GM21528 (cell line): ENCODE measurements around the gene B3GNT2.
"Not testable (repeated sequence)": the region's sequence is repeated elsewhere in the genome, so short reads cannot be mapped to it uniquely, and the experiment has no call there.

ENCODE experiments used
- ATAC-seq: cut with Tn5 transposase; IDR thresholded peaks from one replicate; pipeline ENCODE4 v1.9.1; 2021; ENCODE audit warnings: mild to moderate bottlenecking, moderate library complexity; ENCODE audit not compliant: unreplicated experiment, low FRiP score

The B3GNT2 gene

DNA sequence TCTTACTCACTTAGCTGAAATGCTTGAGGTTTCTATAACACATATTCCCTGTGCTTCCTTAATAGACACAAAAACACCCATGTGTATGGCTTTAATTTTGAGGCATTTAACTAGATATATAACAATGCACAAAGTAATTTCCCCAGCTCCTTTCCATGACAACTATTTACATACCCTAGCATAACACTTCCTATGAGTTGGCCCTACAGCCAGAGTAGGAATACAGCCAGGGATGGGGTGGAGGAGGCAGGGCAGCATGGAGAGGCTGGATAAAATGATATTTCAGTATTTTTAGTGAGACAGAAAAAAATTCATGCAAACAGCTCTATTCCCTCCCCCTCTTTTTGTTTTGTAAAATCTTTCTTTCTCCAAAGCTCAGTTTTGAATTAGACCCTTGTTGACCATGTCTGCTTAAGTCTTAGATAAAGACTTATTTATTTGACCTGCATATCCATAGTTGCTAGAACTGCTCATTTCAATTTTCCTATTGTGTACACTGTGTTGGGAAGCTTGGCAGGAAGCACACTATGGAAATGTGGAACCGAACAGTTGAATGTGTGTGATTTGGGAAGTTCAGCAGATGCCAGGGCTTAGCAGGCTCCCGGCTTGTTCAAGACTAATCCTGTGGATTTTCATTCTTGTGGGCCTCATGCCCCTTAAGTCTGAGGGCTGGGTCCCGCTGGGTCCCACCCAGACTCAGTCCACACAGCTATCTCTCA, 11.2 kb upstream of the B3GNT2 start:
- ATAC-seq, result no peak

DNA sequence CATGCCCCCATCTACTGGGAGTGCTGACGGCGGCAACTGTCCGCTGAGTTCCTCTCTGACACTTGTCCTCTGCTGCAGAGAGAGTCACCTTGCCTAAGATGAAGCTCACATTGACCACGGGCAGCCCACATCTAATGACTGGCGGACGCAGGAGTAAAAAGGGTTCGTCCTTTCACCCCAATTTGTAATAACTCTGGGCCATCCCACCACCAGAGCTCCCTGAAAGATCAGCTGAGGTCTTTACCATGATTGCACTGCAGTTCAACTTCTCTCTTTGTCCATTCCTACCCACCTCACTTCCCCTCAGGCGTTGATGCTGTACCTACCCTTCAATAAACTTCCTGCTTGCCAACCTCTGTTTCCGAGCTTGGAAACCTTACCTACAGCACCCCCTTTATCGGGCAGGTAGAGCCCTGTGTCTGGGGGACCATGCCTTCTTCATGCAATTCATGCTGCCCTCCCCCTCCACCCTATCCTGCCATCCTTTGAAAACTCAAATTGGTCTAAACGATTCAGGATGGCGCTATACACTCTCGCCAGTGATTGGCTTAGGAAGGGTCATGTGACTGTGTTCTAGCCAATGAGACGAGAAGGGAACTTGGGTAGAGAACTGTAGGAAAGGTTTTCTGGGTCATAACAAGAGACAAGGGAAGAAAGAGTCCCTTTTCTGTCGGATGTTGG, 10.3 kb upstream of the B3GNT2 start:
- ATAC-seq, result no peak

DNA sequence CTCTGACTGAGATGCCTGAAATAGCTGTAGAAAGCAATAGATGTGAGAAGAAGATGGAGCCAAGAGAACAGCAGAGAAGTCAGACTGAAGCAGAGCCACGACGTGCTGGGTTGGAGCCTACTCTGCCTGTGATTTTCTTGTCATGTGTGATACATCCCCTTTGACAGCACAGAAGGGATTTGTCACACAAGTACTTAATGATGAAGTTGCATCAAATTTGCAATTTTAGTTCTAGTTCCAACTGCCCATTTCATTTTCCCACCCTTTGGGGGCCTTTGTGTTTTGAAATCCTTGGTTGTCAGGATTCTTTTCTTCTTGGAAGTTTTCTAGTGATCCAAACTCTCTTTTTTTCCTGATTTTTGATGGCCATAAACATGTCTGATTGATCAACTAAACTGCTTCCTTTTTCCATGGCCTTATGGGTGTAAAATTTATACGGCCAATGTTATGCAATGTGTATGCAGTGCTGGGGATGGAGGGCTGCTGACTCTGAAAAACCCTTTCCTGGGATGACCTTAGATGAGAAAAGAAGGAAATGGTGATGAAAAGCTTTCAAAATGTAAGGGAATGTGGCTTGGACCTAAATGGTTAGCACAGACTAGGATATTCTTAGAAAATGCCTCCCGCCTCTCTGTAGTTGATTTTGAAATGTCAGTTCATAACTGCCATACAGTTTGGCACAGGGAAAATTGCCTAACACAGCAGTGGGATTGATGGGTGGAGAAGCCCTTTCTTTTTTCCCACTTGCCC, 9.6 kb upstream of the B3GNT2 start:
- ATAC-seq, result no peak

DNA sequence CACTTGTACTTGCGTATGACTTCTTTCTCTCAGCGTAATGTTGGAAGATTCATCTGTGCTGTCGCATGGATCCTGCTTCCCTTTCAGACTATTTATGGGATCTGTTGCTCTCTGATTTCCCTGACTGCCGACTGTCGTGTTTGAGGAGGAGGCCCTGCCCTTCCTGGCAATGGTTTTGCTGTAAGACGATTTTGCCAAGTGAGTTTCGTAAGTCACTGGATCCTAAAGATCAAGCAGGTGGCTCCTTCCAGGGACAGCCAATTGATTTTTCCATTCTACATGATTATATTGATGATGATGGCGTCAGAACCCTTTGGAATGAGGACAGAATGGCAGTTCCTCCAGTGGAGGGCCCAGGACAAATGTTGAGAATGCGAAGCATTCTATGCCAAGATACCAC, 8.7 kb upstream of the B3GNT2 start:
- ATAC-seq, result no peak

DNA sequence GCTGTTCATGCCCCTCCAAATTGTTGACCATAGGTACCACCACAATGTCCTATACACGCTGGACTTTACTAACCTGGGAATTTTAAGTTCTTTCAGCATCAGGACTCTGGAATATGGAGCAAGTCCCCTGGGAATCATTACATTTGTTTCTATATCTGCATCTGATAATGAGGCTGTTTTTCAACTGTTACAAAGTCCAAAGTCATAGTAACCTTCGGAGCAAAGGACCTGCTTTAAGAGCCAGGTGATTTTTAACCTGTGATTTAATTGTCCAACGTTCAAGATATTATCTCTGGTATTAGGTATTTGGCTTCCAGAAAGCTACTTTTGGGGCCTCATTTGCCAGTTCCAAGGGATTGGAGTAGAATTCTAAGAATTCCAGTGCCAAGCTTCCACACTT, 7.5 kb upstream of the B3GNT2 start:
- no peak for ATAC-seq

DNA sequence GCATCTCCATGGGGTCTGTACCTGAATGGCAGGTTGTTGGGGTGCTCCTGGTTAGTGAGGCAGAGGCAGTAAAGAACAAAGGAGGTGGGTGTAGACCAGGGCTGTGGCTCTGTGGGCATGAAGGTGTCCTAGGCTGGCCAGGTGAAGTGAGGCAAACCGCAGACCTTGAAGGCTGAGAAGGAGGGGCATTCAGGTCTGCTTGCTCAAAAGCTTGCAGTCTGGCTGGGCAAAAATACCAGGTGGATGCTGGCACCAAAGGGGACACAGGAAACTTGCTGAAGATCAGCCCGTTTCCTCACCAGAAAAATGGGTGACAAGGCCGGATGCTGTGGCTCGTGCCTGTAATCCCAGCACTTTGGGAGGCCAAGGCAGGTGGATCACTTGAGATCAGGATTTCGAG, 6.7 kb upstream of the B3GNT2 start:
- ATAC-seq, result no peak

DNA sequence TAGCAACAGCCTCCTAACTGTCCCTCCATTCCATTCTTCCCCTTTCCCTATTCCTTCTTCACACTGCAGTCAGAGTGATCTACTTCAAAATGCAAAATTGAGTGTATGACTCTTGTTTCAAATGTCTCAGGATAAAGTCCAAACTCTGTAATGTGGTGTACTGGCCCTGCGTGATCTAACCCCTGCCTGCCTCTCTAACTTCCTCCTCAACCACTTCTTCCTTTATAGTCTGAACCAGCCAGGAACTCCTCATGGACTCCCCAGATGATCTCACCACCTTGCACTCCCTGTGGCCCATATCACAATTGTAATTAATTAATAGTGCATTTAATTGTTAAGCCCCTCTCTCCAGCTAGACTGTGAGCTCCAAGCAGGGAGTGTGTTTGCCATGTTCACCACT, 3.1 kb upstream of the B3GNT2 start:
- ATAC-seq, result no peak

DNA sequence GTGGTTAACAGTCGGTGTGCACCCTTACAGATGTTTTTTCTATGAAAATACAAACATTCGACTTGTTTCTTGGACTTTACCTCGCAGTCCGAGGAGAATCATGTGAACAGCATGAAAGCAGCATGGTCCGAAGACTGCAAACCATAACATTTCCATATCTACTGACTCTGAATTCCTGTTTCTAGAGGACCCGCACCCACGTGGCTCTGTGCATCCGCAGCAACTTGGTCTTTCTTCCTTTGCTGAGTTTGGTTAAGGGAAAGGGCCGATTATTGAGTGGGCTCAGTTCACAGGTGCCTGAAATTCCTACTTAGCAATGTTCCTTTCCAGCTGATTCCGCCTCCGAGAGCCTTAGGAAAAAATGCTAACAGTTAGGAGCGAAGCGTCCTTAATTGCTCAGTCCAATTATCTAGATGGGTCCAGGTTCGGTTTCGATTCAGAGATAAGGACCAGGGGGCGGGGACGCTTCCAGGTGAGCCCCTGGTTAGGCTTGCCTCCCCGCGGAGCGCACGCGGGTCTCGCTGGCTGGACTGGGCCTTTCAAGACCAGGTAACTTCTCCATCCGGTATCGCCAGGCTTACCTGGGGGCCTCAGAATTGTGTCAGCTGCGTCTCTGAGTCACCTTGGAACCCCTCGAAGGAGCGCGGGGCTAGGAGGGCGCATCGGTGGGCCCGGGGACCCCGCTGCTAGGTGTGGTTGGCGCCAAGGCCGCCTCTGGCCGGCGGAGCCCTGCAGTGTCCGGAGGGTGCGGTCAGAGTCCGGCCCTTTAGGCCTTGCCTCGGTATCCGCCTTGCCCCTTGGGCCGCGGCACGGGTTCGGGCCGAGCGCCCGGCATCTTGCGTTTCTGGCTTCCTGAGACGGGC, 1.1 kb upstream of the B3GNT2 start:
- ATAC-seq, result no peak

DNA sequence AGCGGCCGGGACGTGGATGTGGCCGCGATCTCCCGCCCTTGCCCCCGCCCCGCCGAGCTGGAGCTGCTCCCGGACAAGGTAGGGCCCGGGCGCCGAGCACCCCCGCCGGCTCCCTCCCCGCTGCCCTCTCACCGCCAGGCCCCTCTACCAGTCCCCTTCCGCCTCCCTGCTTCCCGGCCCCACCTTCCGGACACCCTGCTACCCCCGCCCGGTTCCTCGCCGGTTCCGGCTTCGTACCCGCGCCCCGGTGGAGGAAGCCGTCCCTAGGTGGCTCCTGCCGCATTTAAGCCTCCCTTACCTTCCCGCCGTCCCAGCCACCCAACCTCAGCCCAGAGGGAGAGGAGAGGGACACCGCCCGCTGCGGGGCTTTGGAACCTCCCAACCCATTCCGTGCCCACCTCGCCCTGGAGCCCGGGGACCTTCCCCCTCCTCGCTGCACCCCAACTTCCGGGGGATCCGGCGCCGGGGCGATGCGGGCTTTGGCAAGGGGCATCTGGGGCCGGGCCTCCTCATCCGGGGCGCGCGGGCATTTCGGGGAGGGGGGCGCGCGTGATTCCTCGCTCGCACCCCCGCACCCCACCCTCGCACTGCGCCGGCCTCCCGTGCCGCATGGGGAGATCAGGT, 475 bp downstream of the B3GNT2 start:
- peak; percentile 31 for ATAC-seq

DNA sequence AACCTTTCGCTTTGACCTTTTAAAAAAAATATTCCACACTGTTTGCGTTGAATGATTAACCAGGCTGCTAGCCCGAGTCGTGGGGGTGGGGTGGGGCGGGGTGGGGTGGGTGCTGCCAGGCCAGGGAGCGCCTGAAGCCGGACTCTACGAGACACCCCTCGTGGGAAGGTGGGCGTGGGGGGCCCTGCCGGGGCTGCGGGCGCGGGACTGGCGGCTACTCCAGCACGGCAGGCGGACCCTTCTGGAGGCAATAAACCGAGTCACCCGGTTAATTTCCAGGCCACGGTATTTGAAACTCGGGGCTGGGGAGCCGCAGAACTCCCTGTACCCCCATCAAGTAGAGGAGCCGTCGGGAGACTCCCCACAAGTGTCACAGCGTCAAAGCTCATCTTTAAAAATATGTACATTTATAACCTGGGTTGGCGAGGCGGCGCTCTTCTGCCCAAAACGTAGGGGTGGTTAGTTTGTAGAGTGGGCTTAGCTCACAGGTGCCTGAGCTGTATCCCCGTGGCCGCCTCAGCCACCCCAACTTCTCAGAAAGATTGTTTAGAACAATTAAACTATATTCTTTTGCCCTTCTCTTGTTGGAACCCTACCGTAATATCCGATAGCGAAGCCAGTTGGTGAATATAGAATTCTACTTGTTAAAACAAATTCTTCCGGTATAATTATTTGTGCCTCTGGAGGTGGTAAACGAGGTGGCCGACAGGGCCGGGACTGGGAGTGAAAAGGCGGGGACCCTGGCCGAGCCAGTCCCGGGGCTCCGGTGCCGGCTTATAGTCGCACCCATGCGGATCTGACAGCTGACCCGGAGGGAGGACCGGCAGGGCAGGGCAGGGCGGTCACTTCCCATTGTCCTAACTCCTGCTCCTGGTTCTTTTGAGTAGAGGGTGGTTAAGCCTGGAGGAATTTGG, 1.4 kb downstream of the B3GNT2 start:
- ATAC-seq, result no peak

DNA sequence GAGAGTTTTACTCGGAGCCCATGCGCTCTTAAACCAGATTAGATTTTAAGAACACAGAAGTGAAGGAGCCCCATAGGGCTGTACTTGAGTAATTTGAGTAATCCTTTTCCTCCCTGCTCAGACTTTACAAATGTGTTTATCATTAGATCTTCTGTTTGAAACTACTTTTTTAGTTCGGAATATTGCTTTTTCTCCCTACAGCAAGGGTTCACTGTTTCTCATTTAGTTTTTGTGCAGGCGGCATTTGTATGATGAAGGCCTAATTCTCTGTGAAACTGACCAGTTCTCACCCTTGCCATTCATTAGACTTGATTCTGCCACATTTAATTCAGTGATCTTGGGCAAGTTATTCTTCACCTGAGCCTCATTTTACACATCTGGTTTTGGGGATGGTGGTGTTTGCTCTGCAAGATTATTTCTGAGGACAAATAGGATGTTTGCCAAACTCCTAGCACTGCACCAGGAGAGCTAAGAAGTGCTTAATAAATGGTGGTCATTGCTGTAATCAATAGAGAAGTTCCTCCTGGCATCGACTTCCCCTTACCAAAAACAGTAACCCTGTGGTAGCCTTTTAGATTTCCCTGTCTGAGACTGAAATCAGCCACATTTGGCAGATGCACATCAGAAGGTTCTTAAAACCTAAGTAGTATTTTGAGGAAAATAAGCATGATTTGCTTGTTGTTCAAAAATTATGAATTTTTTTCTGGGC, 2.2 kb downstream of the B3GNT2 start:
- no peak for ATAC-seq

DNA sequence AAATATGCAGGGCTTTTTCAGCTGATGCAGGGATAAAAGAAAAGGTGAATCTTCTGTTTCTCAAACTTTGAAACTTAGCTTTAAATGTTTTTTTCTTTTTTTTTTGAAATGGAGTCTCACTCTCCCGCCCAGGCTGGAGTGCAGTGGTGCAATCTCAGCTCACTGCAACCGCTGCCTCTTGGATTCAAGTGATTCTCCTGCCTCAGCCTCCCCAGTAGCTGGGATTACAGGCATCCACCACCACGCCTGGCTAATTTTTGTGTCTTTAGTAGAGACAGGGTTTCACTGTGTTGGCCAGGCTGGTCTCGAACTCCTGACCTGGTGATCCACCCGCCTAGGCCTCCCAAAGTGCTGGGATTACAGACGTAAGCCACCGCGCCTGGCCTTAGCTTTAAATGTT, 2.9 kb downstream of the B3GNT2 start:
- ATAC-seq, result not testable (repeated sequence)

DNA sequence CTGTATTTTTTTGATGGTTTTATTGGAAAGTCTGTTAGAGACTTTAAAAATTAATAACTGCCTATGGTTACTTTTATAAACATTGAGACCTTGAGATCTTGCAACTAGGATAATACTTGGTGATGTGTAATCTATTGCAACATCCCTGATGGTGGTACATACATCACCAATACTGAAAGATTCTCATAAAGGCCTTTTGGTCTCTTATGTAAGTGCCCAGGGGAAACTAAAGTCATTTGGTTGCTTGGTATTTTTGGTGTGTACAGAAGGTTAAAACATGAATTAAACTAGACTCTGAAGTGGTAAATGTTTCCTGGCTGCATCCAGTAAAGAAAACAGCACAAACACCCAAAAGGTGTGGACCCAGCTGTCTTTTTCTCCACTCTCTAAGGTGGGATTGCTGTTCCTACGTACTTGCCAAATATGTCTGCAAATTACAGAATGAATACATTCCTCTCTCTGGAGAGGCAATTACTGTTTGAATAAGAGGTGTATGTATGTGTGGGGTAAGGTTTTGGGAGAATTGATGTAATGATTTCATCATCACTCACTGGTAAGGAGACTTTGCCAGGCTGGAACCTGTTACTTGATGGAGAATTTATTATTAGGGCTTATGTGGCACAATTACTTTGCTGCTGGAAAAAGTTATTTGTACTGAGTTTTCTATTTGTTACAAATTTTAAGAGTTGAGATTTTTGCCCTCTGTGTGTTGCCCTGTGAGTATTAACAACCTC, 3.6 kb downstream of the B3GNT2 start:
- no peak for ATAC-seq

DNA sequence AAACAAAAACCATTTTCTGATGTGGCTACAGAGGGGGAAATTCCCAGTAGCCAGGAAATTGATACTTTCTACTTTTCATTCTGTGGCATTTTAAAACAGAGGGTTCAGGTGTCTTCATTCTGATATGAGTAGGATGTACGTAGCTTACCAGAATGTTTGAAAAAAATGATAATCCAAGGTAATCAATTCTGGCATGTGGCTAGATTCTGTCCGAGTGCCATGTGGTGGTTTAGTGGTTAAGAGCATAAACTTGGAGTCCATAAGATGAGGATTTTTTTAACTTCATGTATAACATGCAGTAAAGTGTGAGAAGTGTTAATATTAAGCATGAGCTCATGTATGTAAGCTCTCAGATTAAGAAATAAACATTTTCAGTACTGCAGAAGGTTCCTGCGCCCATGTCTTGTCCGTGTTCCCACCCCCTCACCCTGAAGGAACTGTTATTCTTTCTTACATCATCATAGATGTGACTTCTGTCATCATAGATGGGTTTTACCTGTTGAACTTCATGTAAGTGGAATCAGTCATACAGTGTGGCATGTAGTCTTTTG, 4.5 kb downstream of the B3GNT2 start:
- no peak for ATAC-seq

DNA sequence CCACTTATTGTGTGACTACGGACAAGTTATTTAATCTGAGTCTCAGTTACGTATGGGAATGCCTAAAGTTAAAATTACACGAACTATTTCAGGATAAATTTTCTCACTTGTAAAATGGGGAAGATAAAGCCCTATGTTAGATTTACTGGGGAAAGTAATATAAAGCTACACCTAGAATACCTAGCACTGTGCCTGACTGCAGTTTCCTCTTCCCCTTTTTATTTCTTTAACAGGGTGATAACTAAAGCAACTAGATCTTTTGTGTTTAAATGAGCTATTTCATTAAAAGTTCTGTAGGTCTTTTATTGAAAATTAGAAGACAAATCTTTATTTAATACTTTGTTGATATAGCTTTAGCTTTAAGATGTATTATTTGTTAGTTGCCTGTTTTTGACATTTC, 5.0 kb downstream of the B3GNT2 start:
- no peak for ATAC-seq

DNA sequence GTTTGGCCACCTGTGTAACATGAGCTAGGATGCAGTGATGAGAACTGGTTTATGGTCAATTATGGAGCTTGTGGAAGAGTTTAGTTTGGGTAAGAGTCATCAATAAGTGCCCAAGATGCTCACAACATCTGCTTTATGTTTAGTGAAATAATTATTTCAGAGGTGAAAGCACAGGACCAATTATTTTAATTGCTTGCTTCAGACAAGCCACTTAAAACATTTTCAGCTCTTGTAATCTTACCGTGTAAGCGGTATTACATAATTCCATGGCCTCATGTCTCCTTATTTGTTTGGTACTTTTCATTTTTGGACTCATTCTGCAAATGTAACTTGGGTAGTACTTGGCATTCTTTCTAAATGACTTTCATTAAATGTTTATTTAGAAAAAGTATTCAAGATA, 5.4 kb downstream of the B3GNT2 start:
- no peak for ATAC-seq

DNA sequence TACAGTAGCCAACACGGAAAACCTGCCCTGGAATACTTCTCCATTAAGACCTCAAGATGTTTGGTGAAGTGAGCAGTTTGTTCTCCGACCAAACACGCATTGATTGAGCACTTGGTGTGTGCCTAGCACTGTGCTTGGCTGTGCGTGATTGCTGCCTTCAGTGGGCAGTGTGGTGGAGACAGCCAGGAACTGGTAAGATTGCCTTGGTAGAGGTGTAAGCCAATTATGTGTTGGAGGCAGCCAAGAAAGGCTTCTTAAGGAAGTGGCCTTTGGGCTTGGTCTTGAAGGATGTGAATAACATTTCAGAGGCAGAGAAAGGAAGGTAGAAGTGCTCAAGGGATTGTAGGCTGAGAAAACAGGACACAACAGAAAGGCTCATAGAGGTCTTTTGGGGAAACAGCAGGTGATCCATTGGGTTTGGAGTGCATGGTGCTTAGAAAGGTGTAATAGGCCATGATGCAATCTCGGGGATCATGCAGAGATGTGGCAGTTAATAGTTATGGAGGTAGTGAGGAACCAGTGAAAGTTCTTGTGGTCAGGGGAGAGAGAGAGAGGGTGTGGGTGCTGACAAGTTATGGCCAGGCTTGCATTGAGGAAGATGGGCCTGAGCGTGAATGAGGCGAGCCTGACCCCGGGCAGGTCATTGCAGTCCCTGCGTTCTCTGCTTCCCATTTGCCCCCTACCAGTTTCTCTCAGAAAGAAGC, 6.3 kb downstream of the B3GNT2 start:
- ATAC-seq, result no peak
